ENCODE measurements around the gene IMMT. TPM values are rescaled to one million over a fixed set of nuclear protein-coding genes. Genes with fewer than 3 reads are reported as not detected.
A peak's percentile ranks its signal among the peaks of the same experiment; 100 is the strongest.
"Not testable (repeated sequence)": the region's sequence is repeated elsewhere in the genome, so short reads cannot be mapped to it uniquely, and the experiment has no call there.

The IMMT gene
- 156 and 162 TPM in 2 replicates for total RNA-seq (2014; rRNA removed; shearing (Covaris generic))

DNA sequence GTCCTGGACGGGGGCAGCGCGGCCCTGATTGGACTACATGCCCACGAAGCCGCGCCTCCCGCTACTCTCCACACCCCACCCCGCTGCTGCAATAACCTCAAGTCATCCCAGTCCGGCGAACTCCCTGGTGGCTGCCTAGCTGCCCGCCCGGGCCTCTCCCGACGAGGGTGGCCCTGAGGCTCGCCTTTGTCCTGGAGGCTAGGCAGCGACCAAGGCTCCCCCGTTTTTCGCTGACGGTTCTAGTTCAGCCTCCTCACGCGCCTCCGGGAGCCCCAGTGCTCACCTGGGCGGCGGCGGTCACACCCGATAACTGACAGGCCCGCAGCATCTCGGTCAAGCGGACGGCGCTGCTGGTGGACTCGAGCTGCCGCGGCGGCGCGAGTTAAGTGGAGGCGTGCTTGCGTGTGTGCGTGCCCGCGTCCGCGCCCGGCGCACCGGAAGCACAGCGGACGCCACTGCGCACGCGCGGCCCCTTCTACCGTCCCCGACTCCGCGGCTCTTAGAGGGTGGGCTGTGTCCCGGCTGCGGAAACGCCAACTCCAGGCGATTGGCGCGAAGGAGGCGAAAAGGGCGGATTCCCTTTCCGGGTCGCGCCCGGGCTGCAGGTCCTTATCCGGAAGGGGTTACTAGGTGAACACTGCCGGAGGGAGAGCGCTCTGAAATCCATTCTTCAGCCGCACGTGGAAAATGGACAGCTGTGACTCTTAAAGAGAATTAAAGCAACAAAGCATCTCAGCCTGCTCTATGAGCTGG lies at the start of gene IMMT:
IMMT (minus strand) TSS at position 408 of the 753 bp plus-strand sequence; CDS start at position 328, 80 bp downstream.
- peak within 1 kb of the TSS; percentile 94 for H3K27ac ChIP-seq
- no peaks in the 10 kb centered on the region for H3K27me3 ChIP-seq
- peak within 1 kb of the TSS; percentile 93 for H3K4me3 ChIP-seq
- H3K9me3 ChIP-seq (replicated peaks) = no peaks in the 10 kb centered on the region
- H3K36me3 ChIP-seq = peaks cover 8% of the 10 kb centered on the region
- DNase-seq = peak; percentile 99
- H3K4me1 ChIP-seq = peaks cover 11% of the 10 kb centered on the region; the same call in 1 of the 2 replicates

DNA sequence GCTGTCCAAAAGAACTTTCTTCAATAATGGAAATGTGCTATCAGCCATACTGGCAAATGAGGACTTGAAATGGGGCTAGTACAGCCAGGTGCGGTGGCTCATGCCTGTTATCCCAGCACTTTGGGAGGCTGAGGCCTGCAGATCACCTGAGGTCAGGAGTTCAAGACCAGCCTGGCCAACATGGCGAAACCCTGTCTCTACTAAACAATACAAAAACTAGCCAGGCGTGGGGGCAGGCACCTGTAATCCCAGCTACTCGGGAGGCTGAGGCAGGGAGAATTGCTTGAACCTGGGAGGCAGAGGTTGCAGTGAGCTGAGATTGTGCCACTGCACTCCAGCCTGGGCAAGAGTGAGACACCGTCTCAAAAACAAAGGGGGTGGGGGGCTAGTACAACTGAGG lies 49.5 kb upstream of the IMMT start:
- not testable (repeated sequence) for H3K36me3 ChIP-seq; DNase-seq; H3K4me1 ChIP-seq; H3K4me3 ChIP-seq; H3K27me3 ChIP-seq; H3K9me3 ChIP-seq (replicated peaks); H3K27ac ChIP-seq

DNA sequence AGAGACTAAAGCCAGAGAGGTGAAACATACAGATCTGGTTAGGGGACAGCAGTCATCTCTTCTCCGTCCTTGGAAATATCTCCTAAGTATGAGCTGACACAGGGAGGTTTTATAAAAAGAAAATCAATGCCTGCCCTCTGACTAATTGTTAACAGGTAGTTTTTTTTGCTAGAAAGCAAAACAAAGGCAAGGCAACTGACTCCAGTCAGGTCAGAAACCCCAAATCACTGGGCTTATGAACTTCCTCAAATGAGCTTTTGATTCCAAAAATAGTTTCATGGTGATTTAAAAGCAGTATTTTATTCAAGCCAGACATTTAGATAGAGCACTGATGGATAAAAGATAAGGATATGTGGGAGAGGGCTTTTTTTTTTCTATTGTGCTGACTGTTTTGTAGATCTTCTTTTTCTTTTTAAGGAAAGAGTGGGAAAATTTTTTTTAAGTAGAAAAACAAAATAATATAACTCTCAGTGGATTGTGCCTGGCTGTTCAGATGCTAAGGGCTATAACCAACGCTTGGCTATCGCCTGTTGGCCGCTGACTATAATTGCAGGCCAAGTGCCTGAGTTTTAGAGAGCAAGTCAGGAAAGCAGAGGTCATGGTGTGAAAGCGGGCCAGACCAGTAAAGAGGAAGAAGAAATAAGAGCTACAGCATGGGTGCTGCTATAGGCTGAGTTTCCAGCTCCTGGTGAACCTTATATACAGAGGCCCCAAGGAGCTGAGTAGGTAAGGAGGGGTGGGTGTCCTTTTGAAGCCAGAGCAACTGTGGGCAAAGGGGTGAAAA lies 48.9 kb upstream of the IMMT start:
- Histone ChIP-seq H3K4me3 (no peak overlapping the region), H3K27me3 (0 out of 2 replicates have a peak, but pooled peaks cover 4% of the 10 kb centered on the region), H3K27ac (no peak overlapping the region), H3K9me3 (replicated peaks) (no peaks in the 10 kb centered on the region), H3K36me3 (no peaks in the 10 kb centered on the region), H3K4me1 (no peaks in the 10 kb centered on the region)
- DNase-seq = no peak

GRCh38 chr2:86243272-86243671 lies 48.0 kb upstream of the IMMT start:
- no peak overlapping the region for H3K4me3 ChIP-seq
- H3K36me3 ChIP-seq = no peaks in the 10 kb centered on the region
- H3K27me3 ChIP-seq = 0 out of 2 replicates have a peak, but pooled peaks cover 4% of the 10 kb centered on the region
- no peaks in the 10 kb centered on the region for H3K9me3 ChIP-seq (replicated peaks)
- no peak overlapping the region for H3K27ac ChIP-seq
- no peaks in the 10 kb centered on the region for H3K4me1 ChIP-seq
- DNase-seq = no peak

- no peaks in the 10 kb centered on the region for H3K36me3 ChIP-seq
- no peak overlapping the region for H3K27ac ChIP-seq
- H3K4me3 ChIP-seq = no peak overlapping the region
- no peaks in the 10 kb centered on the region for H3K9me3 ChIP-seq (replicated peaks)
- 0 out of 2 replicates have a peak, but pooled peaks cover 4% of the 10 kb centered on the region for H3K27me3 ChIP-seq
- no peak for DNase-seq
- no peaks in the 10 kb centered on the region for H3K4me1 ChIP-seq
Measured at GRCh38 chr2:86241611-86242010, 46.3 kb upstream of the IMMT start.

DNA sequence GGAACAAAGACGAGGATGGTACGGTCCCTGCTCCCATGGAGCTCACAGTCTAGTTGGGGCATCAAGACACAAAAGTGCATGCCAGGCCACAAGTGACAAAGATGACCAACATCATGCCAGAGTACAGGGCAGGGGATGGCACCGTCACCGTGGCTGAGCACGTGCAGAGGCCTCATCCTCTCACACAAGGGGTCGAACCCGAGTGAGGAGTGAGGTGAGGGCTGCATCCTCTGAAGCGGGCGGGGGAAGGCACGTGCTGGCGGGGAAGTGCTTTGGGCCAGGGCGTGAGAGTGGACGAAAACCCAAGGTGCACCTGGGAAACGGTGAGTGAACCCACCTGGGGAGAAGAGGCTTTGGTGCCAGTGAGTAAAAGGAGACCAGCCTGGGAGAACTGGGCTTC lies 45.0 kb upstream of the IMMT start:
- DNase-seq = no peak

DNA sequence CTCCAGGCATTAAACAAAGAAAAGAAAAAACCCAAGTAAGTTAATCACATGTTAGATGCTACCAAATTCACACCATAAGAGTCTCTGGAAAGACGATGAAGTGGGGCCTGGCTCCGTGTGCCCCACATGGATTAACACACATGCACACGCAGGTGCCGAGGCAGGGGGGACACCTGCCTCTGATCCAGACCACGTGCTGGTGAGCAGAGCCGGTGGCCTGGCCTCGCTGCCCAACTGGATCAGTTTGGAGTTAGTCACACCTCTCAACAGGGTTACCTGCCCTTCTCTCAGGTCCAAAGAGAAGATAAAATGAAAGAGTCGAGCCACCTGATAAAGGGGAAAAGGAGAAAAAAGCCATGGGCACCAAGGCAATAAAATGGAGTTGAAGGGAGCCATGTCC lies 44.5 kb upstream of the IMMT start:
- Histone ChIP-seq H3K27me3 (0 out of 2 replicates have a peak, but pooled peaks cover 4% of the 10 kb centered on the region), H3K4me1 (no peaks in the 10 kb centered on the region), H3K36me3 (no peaks in the 10 kb centered on the region), H3K4me3 (no peak overlapping the region), H3K9me3 (replicated peaks) (no peaks in the 10 kb centered on the region), H3K27ac (no peak overlapping the region)
- no peak for DNase-seq

More for the DNA sequence above, 45.0 kb upstream of the IMMT start:
- Histone ChIP-seq H3K27ac (no peak overlapping the region), H3K27me3 (0 out of 2 replicates have a peak, but pooled peaks cover 4% of the 10 kb centered on the region), H3K4me3 (no peak overlapping the region), H3K4me1 (no peaks in the 10 kb centered on the region), H3K36me3 (no peaks in the 10 kb centered on the region), H3K9me3 (replicated peaks) (no peaks in the 10 kb centered on the region)

DNA sequence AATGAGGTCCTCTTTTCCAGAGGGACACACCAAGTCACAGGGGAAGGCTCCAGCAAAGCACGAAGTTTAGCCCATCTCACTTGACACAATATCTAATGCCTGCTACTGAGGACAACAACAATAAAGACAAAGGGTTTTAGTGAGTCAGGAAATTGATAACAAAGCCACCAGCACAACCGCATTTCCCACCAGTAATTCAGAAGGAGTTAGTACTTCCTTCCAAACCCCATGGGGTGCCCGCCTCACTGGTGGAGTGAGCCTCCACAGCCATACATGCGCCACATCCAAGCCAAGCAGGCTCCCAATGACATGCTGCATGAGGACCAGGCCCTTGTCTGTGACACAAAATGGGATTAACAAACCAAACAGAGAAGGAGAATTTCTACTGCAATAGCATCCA lies 44.1 kb upstream of the IMMT start:
- Histone ChIP-seq H3K4me1 (no peaks in the 10 kb centered on the region), H3K9me3 (replicated peaks) (no peaks in the 10 kb centered on the region), H3K27ac (no peak overlapping the region), H3K4me3 (no peak overlapping the region), H3K36me3 (no peaks in the 10 kb centered on the region), H3K27me3 (0 out of 2 replicates have a peak, but pooled peaks cover 4% of the 10 kb centered on the region)
- DNase-seq = no peak

- Histone ChIP-seq H3K4me3 (no peak overlapping the region), H3K36me3 (no peaks in the 10 kb centered on the region), H3K9me3 (replicated peaks) (no peaks in the 10 kb centered on the region), H3K27me3 (0 out of 2 replicates have a peak, but pooled peaks cover 4% of the 10 kb centered on the region), H3K4me1 (no peaks in the 10 kb centered on the region), H3K27ac (no peak overlapping the region)
- DNase-seq = no peak
Measured at GRCh38 chr2:86238354-86238753, 43.1 kb upstream of the IMMT start.

DNA sequence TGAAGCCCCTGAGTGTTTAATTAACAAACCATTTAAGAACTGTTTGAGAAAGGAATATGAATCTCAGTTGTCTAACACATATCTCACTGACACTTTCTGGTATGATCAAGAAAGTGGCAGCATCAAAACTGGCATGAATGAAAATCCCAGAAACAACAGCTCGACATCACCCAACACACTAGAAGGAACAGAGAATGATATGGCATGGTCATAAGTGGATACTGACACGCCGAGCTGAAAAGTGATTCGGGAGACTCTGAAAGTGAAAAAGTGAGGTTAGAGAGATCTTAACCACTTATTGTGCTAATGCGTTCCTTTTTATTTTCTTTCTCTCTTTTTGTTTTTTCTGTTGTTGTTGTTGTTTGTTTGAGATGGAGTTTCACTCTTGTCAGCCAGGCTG lies 41.9 kb upstream of the IMMT start:
- Histone ChIP-seq H3K27me3 (no peaks in the 10 kb centered on the region), H3K4me1 (no peaks in the 10 kb centered on the region), H3K36me3 (no peaks in the 10 kb centered on the region), H3K9me3 (replicated peaks) (no peaks in the 10 kb centered on the region), H3K4me3 (no peak overlapping the region), H3K27ac (no peak overlapping the region)
- DNase-seq = no peak

GRCh38 chr2:86235196-86235980 lies 40.1 kb upstream of the IMMT start:
- no peak overlapping the region for H3K27ac ChIP-seq
- no peaks in the 10 kb centered on the region for H3K4me1 ChIP-seq
- H3K4me3 ChIP-seq = no peak overlapping the region
- H3K9me3 ChIP-seq (replicated peaks) = no peaks in the 10 kb centered on the region
- H3K36me3 ChIP-seq = no peaks in the 10 kb centered on the region
- no peaks in the 10 kb centered on the region for H3K27me3 ChIP-seq
- DNase-seq = no peak

- Histone ChIP-seq H3K36me3 (no peaks in the 10 kb centered on the region), H3K4me3 (no peak overlapping the region), H3K27ac (no peak overlapping the region), H3K27me3 (no peaks in the 10 kb centered on the region), H3K9me3 (replicated peaks) (no peaks in the 10 kb centered on the region), H3K4me1 (no peaks in the 10 kb centered on the region)
- DNase-seq = no peak
Measured at GRCh38 chr2:86234563-86235131, 39.4 kb upstream of the IMMT start.

DNA sequence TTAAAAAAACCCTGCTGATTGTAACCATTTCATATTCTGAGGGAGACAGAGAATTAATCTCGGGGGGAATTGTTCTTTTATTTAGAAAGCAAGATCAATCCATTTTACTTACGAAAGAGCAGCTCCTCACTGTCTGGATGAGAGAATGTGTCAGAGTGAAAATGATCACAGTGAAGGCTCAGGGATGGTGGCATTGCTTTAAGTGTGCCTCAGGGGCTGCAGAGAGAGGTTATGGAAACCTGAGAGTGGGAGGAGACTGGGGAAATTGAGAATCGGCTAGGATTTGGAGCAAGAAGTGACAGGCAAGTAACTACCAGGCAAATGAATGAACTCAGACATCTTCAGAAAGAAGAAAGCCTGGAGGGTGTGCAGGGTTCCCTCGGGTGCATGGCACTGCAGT lies 38.2 kb upstream of the IMMT start:
- Histone ChIP-seq H3K4me3 (no peak overlapping the region), H3K9me3 (replicated peaks) (no peaks in the 10 kb centered on the region), H3K27me3 (no peaks in the 10 kb centered on the region), H3K27ac (no peak overlapping the region), H3K36me3 (no peaks in the 10 kb centered on the region), H3K4me1 (no peaks in the 10 kb centered on the region)
- no peak for DNase-seq

- Histone ChIP-seq H3K27ac (no peak overlapping the region), H3K4me1 (no peaks in the 10 kb centered on the region), H3K4me3 (no peak overlapping the region), H3K9me3 (replicated peaks) (no peaks in the 10 kb centered on the region), H3K36me3 (no peaks in the 10 kb centered on the region), H3K27me3 (no peaks in the 10 kb centered on the region)
- no peak for DNase-seq
Measured at GRCh38 chr2:86232910-86233309, 37.6 kb upstream of the IMMT start.
